ENCODE data around the gene COA5. TPM values are rescaled to one million over a fixed set of nuclear protein-coding genes. Genes with fewer than 3 reads are reported as not detected.
A peak's percentile ranks its signal among the peaks of the same experiment; 100 is the strongest.

Gene COA5
- total RNA-seq, 1 donor from 2014 or later = 26.6 TPM

GRCh38 chr2:98615481-98615880 is 7.2 kb upstream of the COA5 start:
- intact Hi-C loops (cut with DNase I) = no loop called here

DNA sequence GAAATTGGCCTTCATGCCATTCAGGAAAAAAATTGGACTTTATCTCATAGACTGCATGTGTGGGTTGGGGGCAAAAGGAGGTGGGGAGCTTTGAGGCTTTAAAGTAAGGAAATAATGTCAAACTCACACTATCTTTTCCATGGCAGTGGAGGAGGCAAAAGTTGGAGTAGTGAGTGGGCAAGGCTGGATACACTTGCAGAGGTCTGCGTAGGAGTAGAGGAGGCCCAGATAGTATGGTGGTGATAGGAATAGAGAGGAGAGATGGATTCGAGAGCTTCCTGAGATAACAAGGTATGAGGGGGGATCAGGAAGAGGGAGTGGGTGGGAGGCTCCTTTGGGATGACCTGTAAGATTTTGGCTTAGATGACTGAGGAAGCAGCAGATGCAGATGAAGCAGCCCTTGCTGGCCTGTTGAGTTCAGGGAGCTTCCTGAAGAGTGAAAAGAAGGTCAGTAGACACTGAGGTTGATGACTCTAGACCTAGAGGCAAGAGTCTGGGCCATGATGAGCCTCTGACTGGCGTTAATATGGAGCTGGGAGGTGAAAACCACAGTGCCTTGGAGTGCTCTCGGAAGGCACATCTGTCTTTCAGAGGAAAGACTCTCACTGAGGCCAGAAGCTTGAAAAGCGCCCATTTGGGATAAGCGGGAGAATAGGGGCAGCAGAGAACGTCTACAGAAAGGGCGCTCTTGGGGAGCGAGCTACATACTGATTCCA is 5.9 kb upstream of the COA5 start:
- ATAC-seq = no peak
- Histone ChIP-seq H3K36me3 (peaks cover 92% of the 10 kb centered on the region), H3K4me1 (peaks cover 21% of the 10 kb centered on the region), H3K27me3 (no peaks in the 10 kb centered on the region), H3K9me3 (no peaks in the 10 kb centered on the region), H3K4me3 (no peak overlapping the region), H3K27ac (no peak overlapping the region)
- TF ChIP-seq CTCF (IDR thresholded peaks at IDR 0.05) = no peak
- no peak for DNase-seq
- intact Hi-C loops (cut with DNase I) = no loop called here

More at GRCh38 chr2:98615481-98615880, 7.2 kb upstream of the COA5 start:
- Histone ChIP-seq H3K27ac (no peak overlapping the region), H3K36me3 (peaks cover 96% of the 10 kb centered on the region), H3K27me3 (no peaks in the 10 kb centered on the region), H3K4me3 (no peak overlapping the region), H3K4me1 (peaks cover 9% of the 10 kb centered on the region), H3K9me3 (no peaks in the 10 kb centered on the region)
- TF ChIP-seq CTCF (IDR thresholded peaks at IDR 0.05) = no peak
- no peak for DNase-seq
- ATAC-seq = no peak

GRCh38 chr2:98608962-98609604 is 771 bp upstream of the COA5 start:
- Histone ChIP-seq H3K4me1 (peaks cover 41% of the 10 kb centered on the region), H3K27ac (peak overlapping the region; percentile 99), H3K4me3 (peak overlapping the region; percentile 98), H3K36me3 (peaks cover 42% of the 10 kb centered on the region), H3K9me3 (no peaks in the 10 kb centered on the region), H3K27me3 (no peaks in the 10 kb centered on the region)
- peak; percentile 74 for DNase-seq
- intact Hi-C loops (cut with DNase I) = no loop called here
- peak; percentile 40 for ATAC-seq
- no peak for TF ChIP-seq CTCF (IDR thresholded peaks at IDR 0.05)

DNA sequence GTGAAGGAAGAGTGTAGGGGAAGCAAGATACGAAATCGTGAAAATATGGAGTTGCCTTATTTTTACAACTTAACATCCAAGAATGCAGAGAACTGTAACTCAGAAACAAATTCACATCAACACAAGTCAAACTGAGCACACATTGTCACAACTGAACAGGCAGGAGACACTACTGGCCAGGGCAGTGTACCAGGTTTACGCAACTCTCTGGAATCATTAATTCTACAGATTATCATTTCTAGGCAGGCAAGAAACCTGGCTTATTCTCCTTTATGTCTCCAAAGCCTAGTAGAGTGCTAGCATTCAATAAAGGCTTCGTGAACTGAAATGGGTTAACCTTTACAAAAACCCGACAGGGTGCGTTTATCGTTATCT is 584 bp downstream of the COA5 start:
- no peak for DNase-seq
- intact Hi-C loops (cut with DNase I) = no loop called here
- TF ChIP-seq CTCF (IDR thresholded peaks at IDR 0.05) = no peak

DNA sequence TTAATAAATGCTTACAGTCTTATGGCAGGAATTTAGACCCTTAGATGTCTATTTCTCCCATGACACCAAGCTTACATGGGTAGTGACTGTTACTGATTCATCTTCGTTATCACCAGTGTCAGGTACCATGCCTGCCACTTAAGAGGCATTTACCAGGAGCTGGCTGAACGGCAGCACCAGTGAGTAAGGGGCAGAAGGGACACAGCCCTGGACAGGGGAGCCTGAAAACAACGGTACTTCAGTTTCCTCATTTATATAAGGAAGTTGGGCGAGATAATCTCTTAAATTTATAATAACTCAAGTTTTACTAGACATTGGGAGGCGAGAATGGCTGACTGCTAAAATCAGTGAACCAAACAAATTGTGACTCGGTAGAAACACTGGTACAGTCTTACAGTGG is 1.2 kb downstream of the COA5 start:
- Histone ChIP-seq H3K36me3 (peaks cover 42% of the 10 kb centered on the region), H3K27ac (no peak overlapping the region), H3K4me3 (peak overlapping the region; percentile 98), H3K4me1 (peaks cover 46% of the 10 kb centered on the region), H3K27me3 (no peaks in the 10 kb centered on the region), H3K9me3 (no peaks in the 10 kb centered on the region)
- intact Hi-C loops (cut with DNase I) = no loop called here
- DNase-seq (no peak), ATAC-seq (no peak)
- no peak for TF ChIP-seq CTCF (IDR thresholded peaks at IDR 0.05)

More for the DNA sequence above, 584 bp downstream of the COA5 start:
- Histone ChIP-seq H3K27me3 (no peaks in the 10 kb centered on the region), H3K4me3 (peak overlapping the region; percentile 98), H3K9me3 (no peaks in the 10 kb centered on the region), H3K36me3 (peaks cover 42% of the 10 kb centered on the region), H3K4me1 (peaks cover 46% of the 10 kb centered on the region), H3K27ac (peak overlapping the region; percentile 99)
- no peak for ATAC-seq
